ENCODE results near the gene EMC10. TPM values are rescaled to one million over a fixed set of nuclear protein-coding genes. Genes with fewer than 3 reads are reported as not detected.

Gene EMC10
- polyA plus RNA-seq, 1 experiment = 45.4 TPM

DNA sequence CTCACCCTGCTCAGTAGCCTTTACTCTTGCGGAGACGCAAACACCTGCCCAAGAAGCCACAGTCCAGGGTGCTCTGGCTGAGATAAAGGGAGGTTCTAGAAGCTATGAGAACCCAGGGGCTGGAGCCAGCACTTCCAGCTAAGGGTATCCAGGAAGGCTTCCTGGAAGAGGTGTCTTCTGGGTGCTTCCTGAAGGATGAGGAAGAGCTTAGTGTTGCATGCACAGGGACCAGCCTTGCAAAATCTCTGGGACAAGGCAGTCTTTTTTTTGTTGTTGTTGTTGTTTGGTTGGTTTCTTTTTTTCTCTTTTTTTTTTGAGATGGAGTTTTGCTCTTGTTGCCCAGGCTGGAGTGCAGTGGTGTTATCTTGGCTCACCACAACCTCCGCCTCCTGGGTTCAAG lies 23.1 kb upstream of the EMC10 start:
- ChIA-PET CTCF (interaction anchor here (1.8 kb wide), 1 partner anchor 9 kb away, joined by 4 read pairs; no protein-coding TSS in a partner anchor), POLR2A (no interaction called here)
- no peak overlapping the region for H3K27ac ChIP-seq (ENCODE audit: low read depth, low read length)
- H3K27me3 ChIP-seq (ENCODE audit: control insufficient read depth, insufficient read depth, low read length) = peaks cover 7% of the 10 kb centered on the region
- H3K4me3 ChIP-seq (ENCODE audit: low read depth, low read length) = no peak overlapping the region
- no peak for DNase-seq (ENCODE audit: low read depth, low spot score)
- no peaks in the 10 kb centered on the region; the same call in 1 of the 2 replicates for H3K9me3 ChIP-seq (ENCODE audit: control insufficient read depth, insufficient read depth, low read length)
- TF ChIP-seq, protein P1, sequence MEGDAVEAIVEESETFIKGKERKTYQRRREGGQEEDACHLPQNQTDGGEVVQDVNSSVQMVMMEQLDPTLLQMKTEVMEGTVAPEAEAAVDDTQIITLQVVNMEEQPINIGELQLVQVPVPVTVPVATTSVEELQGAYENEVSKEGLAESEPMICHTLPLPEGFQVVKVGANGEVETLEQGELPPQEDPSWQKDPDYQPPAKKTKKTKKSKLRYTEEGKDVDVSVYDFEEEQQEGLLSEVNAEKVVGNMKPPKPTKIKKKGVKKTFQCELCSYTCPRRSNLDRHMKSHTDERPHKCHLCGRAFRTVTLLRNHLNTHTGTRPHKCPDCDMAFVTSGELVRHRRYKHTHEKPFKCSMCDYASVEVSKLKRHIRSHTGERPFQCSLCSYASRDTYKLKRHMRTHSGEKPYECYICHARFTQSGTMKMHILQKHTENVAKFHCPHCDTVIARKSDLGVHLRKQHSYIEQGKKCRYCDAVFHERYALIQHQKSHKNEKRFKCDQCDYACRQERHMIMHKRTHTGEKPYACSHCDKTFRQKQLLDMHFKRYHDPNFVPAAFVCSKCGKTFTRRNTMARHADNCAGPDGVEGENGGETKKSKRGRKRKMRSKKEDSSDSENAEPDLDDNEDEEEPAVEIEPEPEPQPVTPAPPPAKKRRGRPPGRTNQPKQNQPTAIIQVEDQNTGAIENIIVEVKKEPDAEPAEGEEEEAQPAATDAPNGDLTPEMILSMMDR (IDR thresholded peaks at IDR 0.05; ENCODE audit: low read depth, low read length) = no peak

GRCh38 chr19:50455992-50456391 lies 20.3 kb upstream of the EMC10 start:
- DNase-seq (ENCODE audit: low read depth, low spot score) = no peak
- CTCF ChIA-PET = interaction anchor here (0.7 kb wide), 1 partner anchor 23 kb away, joined by 5 read pairs; no protein-coding TSS in a partner anchor
- POLR2A ChIA-PET = no interaction called here
- H3K27ac ChIP-seq (ENCODE audit: low read depth, low read length) = no peak overlapping the region
- peaks cover 11% of the 10 kb centered on the region for H3K27me3 ChIP-seq (ENCODE audit: control insufficient read depth, insufficient read depth, low read length)
- TF ChIP-seq, protein P1 (IDR thresholded peaks at IDR 0.05; ENCODE audit: low read depth, low read length) = no peak
- H3K4me3 ChIP-seq (ENCODE audit: low read depth, low read length) = no peak overlapping the region
- H3K9me3 ChIP-seq (ENCODE audit: control insufficient read depth, insufficient read depth, low read length) = no peaks in the 10 kb centered on the region; the same call in 1 of the 2 replicates

GRCh38 chr19:50457300-50457699 lies 19.0 kb upstream of the EMC10 start:
- CTCF ChIA-PET = interaction anchor here (0.7 kb wide), 1 partner anchor 48 kb away, joined by 3 read pairs; no protein-coding TSS in a partner anchor
- POLR2A ChIA-PET = no interaction called here
- H3K27ac ChIP-seq (ENCODE audit: low read depth, low read length) = no peak overlapping the region
- TF ChIP-seq, protein P1 (IDR thresholded peaks at IDR 0.05; ENCODE audit: low read depth, low read length) = no peak
- no peaks in the 10 kb centered on the region; the same call in 1 of the 2 replicates for H3K9me3 ChIP-seq (ENCODE audit: control insufficient read depth, insufficient read depth, low read length)
- H3K4me3 ChIP-seq (ENCODE audit: low read depth, low read length) = no peak overlapping the region
- no peak for DNase-seq (ENCODE audit: low read depth, low spot score)
- peaks cover 11% of the 10 kb centered on the region for H3K27me3 ChIP-seq (ENCODE audit: control insufficient read depth, insufficient read depth, low read length)

DNA sequence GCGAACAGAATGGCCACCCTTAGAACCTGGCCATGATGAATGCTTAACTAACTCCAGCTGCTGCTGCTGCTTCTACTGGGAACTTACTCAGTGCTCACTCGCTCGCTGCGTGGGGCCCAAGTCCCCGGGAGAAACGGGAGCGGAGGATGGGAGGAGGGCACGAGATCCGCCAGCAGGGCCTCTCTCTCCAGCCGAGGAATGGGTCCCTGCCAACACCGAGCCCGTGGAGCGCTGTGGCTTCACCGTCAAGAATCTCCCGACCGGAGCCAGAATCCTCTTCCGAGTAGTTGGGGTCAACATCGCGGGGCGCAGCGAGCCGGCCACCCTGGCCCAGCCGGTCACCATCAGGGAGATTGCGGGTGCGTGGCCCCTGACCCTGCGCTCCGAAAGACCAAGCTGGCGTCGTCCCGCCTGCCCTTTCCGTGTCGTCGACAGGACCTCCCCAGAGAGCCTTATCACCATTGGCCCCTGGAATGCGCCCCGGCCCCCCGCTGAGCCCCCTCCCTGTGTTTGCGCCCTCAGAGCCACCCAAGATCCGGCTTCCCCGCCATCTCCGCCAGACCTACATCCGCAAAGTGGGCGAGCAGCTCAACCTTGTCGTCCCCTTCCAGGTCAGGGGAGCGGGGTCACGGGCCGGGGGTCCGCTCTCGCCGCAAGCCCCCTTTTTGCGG lies 17.8 kb upstream of the EMC10 start:
- CTCF ChIA-PET = interaction anchor here (0.5 kb wide), 1 partner anchor 101 kb away, joined by 3 read pairs; no protein-coding TSS in a partner anchor
- no peak overlapping the region for H3K27ac ChIP-seq (ENCODE audit: low read depth, low read length)
- TF ChIP-seq, protein P1 (IDR thresholded peaks at IDR 0.05; ENCODE audit: low read depth, low read length) = no peak
- POLR2A ChIA-PET = no interaction called here
- H3K27me3 ChIP-seq (ENCODE audit: control insufficient read depth, insufficient read depth, low read length) = peaks cover 11% of the 10 kb centered on the region
- H3K4me3 ChIP-seq (ENCODE audit: low read depth, low read length) = peak overlapping the region; percentile 20; the same call in 1 of the 2 replicates
- no peak for DNase-seq (ENCODE audit: low read depth, low spot score)
- H3K9me3 ChIP-seq (ENCODE audit: control insufficient read depth, insufficient read depth, low read length) = no peaks in the 10 kb centered on the region; the same call in 1 of the 2 replicates

GRCh38 chr19:50459067-50459456 lies 17.2 kb upstream of the EMC10 start:
- POLR2A ChIA-PET = no interaction called here
- TF ChIP-seq, protein P1 (IDR thresholded peaks at IDR 0.05; ENCODE audit: low read depth, low read length) = no peak
- Histone ChIP-seq H3K4me3 (ENCODE audit: low read depth, low read length) (no peak overlapping the region), H3K9me3 (ENCODE audit: control insufficient read depth, insufficient read depth, low read length) (no peaks in the 10 kb centered on the region; the same call in 1 of the 2 replicates), H3K27ac (ENCODE audit: low read depth, low read length) (no peak overlapping the region), H3K27me3 (ENCODE audit: control insufficient read depth, insufficient read depth, low read length) (peaks cover 11% of the 10 kb centered on the region)
- no peak for DNase-seq (ENCODE audit: low read depth, low spot score)
- CTCF ChIA-PET = interaction anchor here (0.5 kb wide), 1 partner anchor 102 kb away, joined by 3 read pairs; no protein-coding TSS in a partner anchor
